HepG2 (cell line): ENCODE measurements around the gene NEAT1.

Source experiments
- ATF7 ChIP-seq, 2 experiments: fragments of 450-650 bp in 1 of 2; sonication (generic) in 1 of 2; formaldehyde crosslinking in 1 of 2; IDR thresholded peaks; 2 replicates each; pipeline versions ENCODE4 v1.4.0 to v1.6.1; 2016 to 2020; ENCODE audit warnings: antibody characterized with exemption in 1 of 2, mild to moderate bottlenecking in 1 of 2, missing genetic modification reagents in 1 of 2
- CEBPB ChIP-seq: IDR thresholded peaks from 2 replicates; pipeline ENCODE4 v1.6.1; 2011; ENCODE audit warnings: low read depth, low read length, improper control_type of control experiment, borderline replicate concordance
- EZH2 ChIP-seq: conservative IDR thresholded peaks from 2 replicates; pipeline ENCODE4 v1.6.1; 2012; ENCODE audit warnings: mild to moderate bottlenecking, low read depth, low read length, moderate library complexity
- FOXK1 ChIP-seq: sonication (generic); formaldehyde crosslinking; IDR thresholded peaks from 2 replicates; pipeline ENCODE4 v1.4.0; 2020; ENCODE audit warnings: low read depth, missing genetic modification reagents, borderline replicate concordance
- HDAC6 ChIP-seq: fragments of 200-600 bp; sonication (generic); IDR thresholded peaks from 2 replicates; pipeline ENCODE4 v1.7.0; 2017; ENCODE audit warnings: mild to moderate bottlenecking, antibody characterized with exemption, low read length, low read depth
- HOXA3 ChIP-seq: sonication (generic); formaldehyde crosslinking; IDR thresholded peaks from 2 replicates; pipeline ENCODE4 v1.5.0; 2020; ENCODE audit warnings: missing genetic modification reagents
- MED1 ChIP-seq: sonication (generic); formaldehyde crosslinking; IDR thresholded peaks from 2 replicates; pipeline ENCODE4 v1.4.0; 2020; ENCODE audit warnings: missing genetic modification reagents
- NFYB ChIP-seq: sonication (generic); formaldehyde crosslinking; IDR thresholded peaks from 2 replicates; pipeline ENCODE4 v1.4.0; 2020; ENCODE audit warnings: missing genetic modification reagents
- POLR2AphosphoS5 ChIP-seq: IDR thresholded peaks from 2 replicates; pipeline ENCODE4 v1.6.1; 2012; ENCODE audit warnings: low read depth, low read length
- RFX5 ChIP-seq: IDR thresholded peaks from 2 replicates; pipeline ENCODE4 v1.6.1; 2011; ENCODE audit warnings: low read depth, low read length, improper control_type of control experiment
- SIN3A ChIP-seq: IDR thresholded peaks from 2 replicates; pipeline ENCODE4 v1.6.1; 2011; ENCODE audit warnings: low read depth, mild to moderate bottlenecking, control low read depth, low read length, borderline replicate concordance
- SNRNP70 ChIP-seq: fragments of 200-400 bp; formaldehyde crosslinking; IDR thresholded peaks from 2 replicates; pipeline ENCODE4 v1.6.1; 2017; ENCODE audit warnings: mild to moderate bottlenecking, low read depth, low read length, moderate library complexity
- TF ChIP-seq, protein P1 (sequence below): sonication (generic); formaldehyde crosslinking; IDR thresholded peaks from 2 replicates; pipeline ENCODE4 v1.5.1; 2020; ENCODE audit warnings: missing genetic modification reagents, mild to moderate bottlenecking, borderline replicate concordance
- TF ChIP-seq, protein P2 (sequence below): sonication (generic); formaldehyde crosslinking; IDR thresholded peaks from 2 replicates; pipeline ENCODE4 v1.5.0; 2020; ENCODE audit warnings: mild to moderate bottlenecking, missing genetic modification reagents, moderate library complexity

DNA sequence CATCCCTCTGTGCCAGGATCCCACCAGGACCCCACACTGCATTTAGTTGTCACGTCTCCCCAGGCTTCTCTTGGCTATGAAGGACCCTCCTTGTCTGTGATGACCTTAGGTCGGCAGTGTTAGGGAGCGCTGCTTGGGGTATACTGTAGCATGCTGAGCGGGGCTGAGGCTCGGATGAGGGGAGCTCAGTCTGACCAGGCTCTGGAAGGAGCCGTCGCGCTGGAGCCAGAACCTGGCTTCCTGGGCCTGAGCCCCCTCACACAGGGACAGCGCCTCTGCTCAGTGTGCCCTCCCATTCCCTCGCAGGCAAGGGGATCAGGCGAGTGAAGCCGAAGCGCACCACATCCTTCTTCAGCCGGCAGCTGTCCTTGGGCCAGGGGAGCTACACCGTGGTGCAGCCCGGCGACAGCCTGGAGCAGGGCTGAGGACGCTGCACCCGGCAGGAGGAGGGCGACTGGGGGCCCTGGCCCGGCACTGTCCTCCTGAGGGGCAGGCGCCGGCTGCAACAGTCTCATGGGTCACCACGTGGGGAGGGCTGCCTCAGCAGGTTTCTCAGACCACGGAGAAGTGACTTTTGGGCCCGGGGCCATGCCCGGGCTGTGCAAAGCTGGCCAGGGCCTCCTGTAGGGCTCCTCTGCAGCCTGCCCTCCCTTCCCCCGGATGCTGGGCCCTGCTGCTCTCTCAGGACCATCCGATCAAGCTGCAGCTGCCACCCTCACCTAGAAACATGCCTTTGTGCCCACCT lies 11.5 kb upstream of the NEAT1 start:
- TF ChIP-seq EZH2 (no peak), FOXK1 (CRISPR knock-in tag) (no peak), NFYB (CRISPR knock-in tag) (no peak), SIN3A (no peak), HDAC6 (no peak), CEBPB (no peak), HOXA3 (CRISPR knock-in tag) (no peak), MED1 (CRISPR knock-in tag) (no peak), POLR2AphosphoS5 (no peak), ATF7 (IDR thresholded peaks at IDR 0.05) (no peak), ATF7 (CRISPR knock-in tag; IDR thresholded peaks at IDR 0.05) (no peak), SNRNP70 (no peak), RFX5 (no peak)
- TF ChIP-seq, protein P1, sequence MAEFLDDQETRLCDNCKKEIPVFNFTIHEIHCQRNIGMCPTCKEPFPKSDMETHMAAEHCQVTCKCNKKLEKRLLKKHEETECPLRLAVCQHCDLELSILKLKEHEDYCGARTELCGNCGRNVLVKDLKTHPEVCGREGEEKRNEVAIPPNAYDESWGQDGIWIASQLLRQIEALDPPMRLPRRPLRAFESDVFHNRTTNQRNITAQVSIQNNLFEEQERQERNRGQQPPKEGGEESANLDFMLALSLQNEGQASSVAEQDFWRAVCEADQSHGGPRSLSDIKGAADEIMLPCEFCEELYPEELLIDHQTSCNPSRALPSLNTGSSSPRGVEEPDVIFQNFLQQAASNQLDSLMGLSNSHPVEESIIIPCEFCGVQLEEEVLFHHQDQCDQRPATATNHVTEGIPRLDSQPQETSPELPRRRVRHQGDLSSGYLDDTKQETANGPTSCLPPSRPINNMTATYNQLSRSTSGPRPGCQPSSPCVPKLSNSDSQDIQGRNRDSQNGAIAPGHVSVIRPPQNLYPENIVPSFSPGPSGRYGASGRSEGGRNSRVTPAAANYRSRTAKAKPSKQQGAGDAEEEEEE (CRISPR knock-in tag) = no peak
- TF ChIP-seq, protein P2, sequence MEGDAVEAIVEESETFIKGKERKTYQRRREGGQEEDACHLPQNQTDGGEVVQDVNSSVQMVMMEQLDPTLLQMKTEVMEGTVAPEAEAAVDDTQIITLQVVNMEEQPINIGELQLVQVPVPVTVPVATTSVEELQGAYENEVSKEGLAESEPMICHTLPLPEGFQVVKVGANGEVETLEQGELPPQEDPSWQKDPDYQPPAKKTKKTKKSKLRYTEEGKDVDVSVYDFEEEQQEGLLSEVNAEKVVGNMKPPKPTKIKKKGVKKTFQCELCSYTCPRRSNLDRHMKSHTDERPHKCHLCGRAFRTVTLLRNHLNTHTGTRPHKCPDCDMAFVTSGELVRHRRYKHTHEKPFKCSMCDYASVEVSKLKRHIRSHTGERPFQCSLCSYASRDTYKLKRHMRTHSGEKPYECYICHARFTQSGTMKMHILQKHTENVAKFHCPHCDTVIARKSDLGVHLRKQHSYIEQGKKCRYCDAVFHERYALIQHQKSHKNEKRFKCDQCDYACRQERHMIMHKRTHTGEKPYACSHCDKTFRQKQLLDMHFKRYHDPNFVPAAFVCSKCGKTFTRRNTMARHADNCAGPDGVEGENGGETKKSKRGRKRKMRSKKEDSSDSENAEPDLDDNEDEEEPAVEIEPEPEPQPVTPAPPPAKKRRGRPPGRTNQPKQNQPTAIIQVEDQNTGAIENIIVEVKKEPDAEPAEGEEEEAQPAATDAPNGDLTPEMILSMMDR (CRISPR knock-in tag) = no peak
